ENCODE measurements around the gene METTL24.
"Not testable (repeated sequence)": the region's sequence is repeated elsewhere in the genome, so short reads cannot be mapped to it uniquely, and the experiment has no call there.

The METTL24 gene

DNA sequence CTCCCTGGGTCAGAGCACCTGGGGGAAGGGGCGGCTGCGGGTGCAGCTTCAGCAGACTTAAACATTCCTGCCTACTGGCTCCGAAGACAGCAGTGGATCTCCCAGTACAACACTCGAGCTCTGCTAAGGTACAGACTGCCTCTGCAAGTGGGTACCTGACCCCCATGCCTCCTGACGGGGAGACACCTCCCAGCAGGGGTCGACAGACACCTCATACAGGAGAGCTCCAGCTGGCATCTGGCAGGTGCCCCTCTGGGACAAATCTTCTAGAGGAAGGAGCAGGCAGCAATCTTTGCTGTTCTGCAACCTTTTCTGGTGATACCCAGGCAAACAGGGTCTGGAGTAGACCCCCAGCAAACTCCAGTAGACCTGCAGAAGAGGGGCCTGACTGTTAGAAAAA is 54.5 kb downstream of the METTL24 start:
- not testable (repeated sequence) for H3K4me3 ChIP-seq (ENCODE audit: low read length, poor library complexity, severe bottlenecking); H3K9me2 ChIP-seq (replicated peaks; ENCODE audit: low read depth, low read length); H3K4me1 ChIP-seq (ENCODE audit: insufficient read depth, low read length, poor library complexity, severe bottlenecking); H4K20me1 ChIP-seq (ENCODE audit: insufficient read depth, low read length, poor library complexity, severe bottlenecking); H3K27me3 ChIP-seq (ENCODE audit: insufficient read depth, low read length, poor library complexity, severe bottlenecking); H3K9ac ChIP-seq (ENCODE audit: low read depth, low read length, poor library complexity, severe bottlenecking); H2AFZ ChIP-seq (ENCODE audit: low read length); H3K4me2 ChIP-seq (ENCODE audit: low read depth, low read length, poor library complexity, severe bottlenecking); H3K9me3 ChIP-seq (ENCODE audit: insufficient read depth, low read depth, low read length); H3K79me2 ChIP-seq (ENCODE audit: insufficient read depth, low read length); H3F3A ChIP-seq (ENCODE audit: low read depth); H3K36me3 ChIP-seq (ENCODE audit: insufficient read depth, low read length)

DNA sequence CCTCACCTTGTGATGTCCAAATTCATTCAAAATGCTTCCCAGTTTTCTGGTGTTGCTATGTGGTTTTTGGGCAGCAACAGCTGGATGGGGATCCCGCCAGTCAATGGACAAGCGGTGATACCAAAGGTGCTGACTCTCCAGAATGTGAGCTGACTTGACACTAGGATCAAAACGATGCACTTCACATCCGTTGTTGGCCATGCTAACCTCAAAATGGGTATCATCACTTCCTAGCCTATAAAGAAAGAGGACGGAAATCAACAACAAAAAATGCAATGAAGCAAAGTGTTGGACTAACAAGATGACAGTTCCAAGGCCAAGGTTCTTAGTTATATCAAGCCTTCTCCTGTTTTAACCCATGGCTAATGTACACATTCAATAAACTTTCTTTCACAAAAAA is 59.2 kb downstream of the METTL24 start:
- H3K79me2 ChIP-seq (ENCODE audit: insufficient read depth, low read length): no peaks in the 10 kb centered on the region
- TF ChIP-seq, protein P1, sequence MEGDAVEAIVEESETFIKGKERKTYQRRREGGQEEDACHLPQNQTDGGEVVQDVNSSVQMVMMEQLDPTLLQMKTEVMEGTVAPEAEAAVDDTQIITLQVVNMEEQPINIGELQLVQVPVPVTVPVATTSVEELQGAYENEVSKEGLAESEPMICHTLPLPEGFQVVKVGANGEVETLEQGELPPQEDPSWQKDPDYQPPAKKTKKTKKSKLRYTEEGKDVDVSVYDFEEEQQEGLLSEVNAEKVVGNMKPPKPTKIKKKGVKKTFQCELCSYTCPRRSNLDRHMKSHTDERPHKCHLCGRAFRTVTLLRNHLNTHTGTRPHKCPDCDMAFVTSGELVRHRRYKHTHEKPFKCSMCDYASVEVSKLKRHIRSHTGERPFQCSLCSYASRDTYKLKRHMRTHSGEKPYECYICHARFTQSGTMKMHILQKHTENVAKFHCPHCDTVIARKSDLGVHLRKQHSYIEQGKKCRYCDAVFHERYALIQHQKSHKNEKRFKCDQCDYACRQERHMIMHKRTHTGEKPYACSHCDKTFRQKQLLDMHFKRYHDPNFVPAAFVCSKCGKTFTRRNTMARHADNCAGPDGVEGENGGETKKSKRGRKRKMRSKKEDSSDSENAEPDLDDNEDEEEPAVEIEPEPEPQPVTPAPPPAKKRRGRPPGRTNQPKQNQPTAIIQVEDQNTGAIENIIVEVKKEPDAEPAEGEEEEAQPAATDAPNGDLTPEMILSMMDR (conservative IDR thresholded peaks at IDR 0.05; ENCODE audit: low read length): no peak
- TF ChIP-seq EZH2phosphoT487 (IDR thresholded peaks at IDR 0.05; ENCODE audit: borderline replicate concordance): no peak
- H3K4me3 ChIP-seq (ENCODE audit: low read length, poor library complexity, severe bottlenecking): no peak overlapping the region
- H3K4me1 ChIP-seq (ENCODE audit: insufficient read depth, low read length, poor library complexity, severe bottlenecking): peaks cover 15% of the 10 kb centered on the region
- H3K27me3 ChIP-seq (ENCODE audit: insufficient read depth, low read length, poor library complexity, severe bottlenecking): no peaks in the 10 kb centered on the region
- no peak overlapping the region for H3K9ac ChIP-seq (ENCODE audit: low read depth, low read length, poor library complexity, severe bottlenecking)
- H3K9me3 ChIP-seq (ENCODE audit: insufficient read depth, low read depth, low read length): no peaks in the 10 kb centered on the region
- no peaks in the 10 kb centered on the region for H3F3A ChIP-seq (ENCODE audit: low read depth)
- H3K4me2 ChIP-seq (ENCODE audit: low read depth, low read length, poor library complexity, severe bottlenecking): no peak overlapping the region
- H4K20me1 ChIP-seq (ENCODE audit: insufficient read depth, low read length, poor library complexity, severe bottlenecking): no peaks in the 10 kb centered on the region
- no peak overlapping the region for H2AFZ ChIP-seq (ENCODE audit: low read length)
- no peaks in the 10 kb centered on the region for H3K36me3 ChIP-seq (ENCODE audit: insufficient read depth, low read length)
- no peaks in the 10 kb centered on the region for H3K9me2 ChIP-seq (replicated peaks; ENCODE audit: low read depth, low read length)

DNA sequence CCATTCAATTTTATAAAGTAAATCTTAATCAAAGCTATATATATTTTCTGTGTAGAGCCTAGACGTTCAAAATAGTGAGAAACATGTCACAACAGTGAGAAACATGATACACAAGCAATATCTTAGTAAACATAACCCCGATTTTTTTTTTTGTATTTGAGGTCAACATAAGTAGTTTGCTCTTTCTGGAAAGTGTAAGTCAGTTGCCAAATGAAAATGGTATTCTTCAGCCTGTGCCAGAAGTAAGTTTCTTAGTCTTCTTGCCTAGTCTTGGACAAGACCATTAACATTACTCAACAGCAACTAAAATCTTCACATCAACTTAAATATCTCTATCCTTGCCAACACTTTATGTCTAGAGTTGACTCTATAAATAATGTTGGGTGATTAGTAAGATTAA is 59.7 kb downstream of the METTL24 start:
- no peaks in the 10 kb centered on the region for H3F3A ChIP-seq (ENCODE audit: low read depth)
- H3K36me3 ChIP-seq (ENCODE audit: insufficient read depth, low read length): no peaks in the 10 kb centered on the region
- H3K27me3 ChIP-seq (ENCODE audit: insufficient read depth, low read length, poor library complexity, severe bottlenecking): no peaks in the 10 kb centered on the region
- TF ChIP-seq, protein P1 (conservative IDR thresholded peaks at IDR 0.05; ENCODE audit: low read length): no peak
- TF ChIP-seq EZH2phosphoT487 (IDR thresholded peaks at IDR 0.05; ENCODE audit: borderline replicate concordance): no peak
- no peak overlapping the region for H3K4me2 ChIP-seq (ENCODE audit: low read depth, low read length, poor library complexity, severe bottlenecking)
- no peak overlapping the region for H3K9ac ChIP-seq (ENCODE audit: low read depth, low read length, poor library complexity, severe bottlenecking)
- H3K9me2 ChIP-seq (replicated peaks; ENCODE audit: low read depth, low read length): no peaks in the 10 kb centered on the region
- H2AFZ ChIP-seq (ENCODE audit: low read length): no peak overlapping the region
- H3K9me3 ChIP-seq (ENCODE audit: insufficient read depth, low read depth, low read length): no peaks in the 10 kb centered on the region
- no peaks in the 10 kb centered on the region for H3K79me2 ChIP-seq (ENCODE audit: insufficient read depth, low read length)
- no peak overlapping the region for H3K4me3 ChIP-seq (ENCODE audit: low read length, poor library complexity, severe bottlenecking)
- peaks cover 15% of the 10 kb centered on the region for H3K4me1 ChIP-seq (ENCODE audit: insufficient read depth, low read length, poor library complexity, severe bottlenecking)
- H4K20me1 ChIP-seq (ENCODE audit: insufficient read depth, low read length, poor library complexity, severe bottlenecking): no peaks in the 10 kb centered on the region

DNA sequence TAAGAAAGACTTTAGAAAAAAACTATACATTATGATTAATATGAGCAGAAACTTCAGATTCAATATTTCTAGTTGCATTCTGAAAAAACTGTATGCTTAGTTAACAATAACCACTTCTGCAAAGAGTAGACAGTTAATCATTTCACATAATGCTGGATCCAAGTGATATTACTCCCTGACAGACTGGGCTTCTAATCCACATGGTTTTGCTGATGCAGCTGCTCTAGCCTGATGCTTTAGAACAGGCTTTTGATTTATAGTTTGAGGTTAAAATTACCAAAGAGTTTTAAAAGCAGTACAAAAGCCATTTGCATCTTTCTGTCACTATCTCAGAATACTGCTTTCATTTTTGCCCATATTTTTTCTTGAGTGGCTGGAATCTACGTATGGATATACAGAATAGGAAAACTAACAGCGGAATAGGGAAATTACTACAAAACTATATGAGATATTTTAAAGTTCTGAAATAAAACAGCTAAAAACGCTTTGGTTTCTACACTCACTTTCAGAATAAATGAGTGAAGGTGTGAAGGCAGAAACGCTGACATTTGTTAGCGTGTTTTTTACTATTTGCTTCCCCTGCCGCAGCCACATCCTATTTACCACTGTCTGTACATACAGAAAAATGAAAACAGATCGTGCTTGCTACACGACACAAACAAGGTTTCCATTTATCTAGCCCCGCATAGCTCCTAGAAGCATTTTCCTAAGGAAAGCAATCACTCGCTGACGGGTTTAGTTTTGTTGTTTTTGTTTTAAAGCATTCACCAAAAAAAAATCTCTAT is 61.7 kb downstream of the METTL24 start:
- Histone ChIP-seq H3K4me2 (ENCODE audit: low read depth, low read length, poor library complexity, severe bottlenecking) (no peak overlapping the region), H3K9ac (ENCODE audit: low read depth, low read length, poor library complexity, severe bottlenecking) (no peak overlapping the region), H3K4me3 (ENCODE audit: low read length, poor library complexity, severe bottlenecking) (no peak overlapping the region), H3K36me3 (ENCODE audit: insufficient read depth, low read length) (no peaks in the 10 kb centered on the region), H3K79me2 (ENCODE audit: insufficient read depth, low read length) (no peaks in the 10 kb centered on the region), H3K9me3 (ENCODE audit: insufficient read depth, low read depth, low read length) (no peaks in the 10 kb centered on the region), H4K20me1 (ENCODE audit: insufficient read depth, low read length, poor library complexity, severe bottlenecking) (no peaks in the 10 kb centered on the region), H3F3A (ENCODE audit: low read depth) (no peaks in the 10 kb centered on the region), H3K9me2 (replicated peaks; ENCODE audit: low read depth, low read length) (no peaks in the 10 kb centered on the region), H3K4me1 (ENCODE audit: insufficient read depth, low read length, poor library complexity, severe bottlenecking) (peaks cover 15% of the 10 kb centered on the region), H3K27me3 (ENCODE audit: insufficient read depth, low read length, poor library complexity, severe bottlenecking) (no peaks in the 10 kb centered on the region), H2AFZ (ENCODE audit: low read length) (no peak overlapping the region; the same call in 1 of the 2 replicates)
- TF ChIP-seq, protein P1 (conservative IDR thresholded peaks at IDR 0.05; ENCODE audit: low read length): no peak
- no peak for TF ChIP-seq EZH2phosphoT487 (IDR thresholded peaks at IDR 0.05; ENCODE audit: borderline replicate concordance)
